Measurements from ENCODE around the gene GBX1.

Gene GBX1

DNA sequence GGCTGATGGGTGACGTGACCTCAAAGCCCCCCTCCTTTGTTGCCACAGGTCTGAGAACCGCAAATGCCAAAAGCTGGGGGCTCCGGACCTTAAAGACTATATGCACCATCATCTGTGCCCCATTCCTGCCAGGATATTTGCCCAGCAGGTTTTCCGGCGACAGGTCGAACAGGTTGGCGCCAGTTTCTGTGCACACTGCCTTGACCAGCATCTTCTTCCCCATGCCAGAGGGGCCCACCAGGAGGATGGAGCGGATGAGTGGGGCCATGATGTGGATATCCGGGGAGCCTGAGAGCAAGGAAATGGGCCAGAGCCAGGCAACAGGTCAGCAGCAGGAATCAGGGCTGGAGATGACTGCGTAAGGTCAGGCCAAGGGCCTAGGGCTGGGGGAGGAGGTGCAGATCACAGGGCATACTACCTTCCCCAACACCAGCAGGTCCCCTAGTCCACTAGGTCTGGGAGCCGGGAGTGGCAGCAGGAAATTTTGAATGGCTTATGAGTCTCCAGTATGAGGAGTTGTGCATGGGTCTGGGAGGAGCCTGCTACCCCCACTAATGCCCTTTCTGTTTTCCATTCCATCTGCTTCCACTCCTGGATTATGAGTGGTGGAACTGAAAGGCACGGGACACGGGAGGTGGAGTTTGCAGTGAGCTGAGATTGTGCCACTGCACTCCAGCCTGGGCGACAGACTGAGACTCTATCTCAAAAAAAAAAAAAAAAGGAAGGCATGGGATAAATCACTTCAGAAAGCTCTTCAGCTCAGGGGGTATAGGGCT lies 25.9 kb upstream of the GBX1 start:
- TF ChIP-seq, protein P1, sequence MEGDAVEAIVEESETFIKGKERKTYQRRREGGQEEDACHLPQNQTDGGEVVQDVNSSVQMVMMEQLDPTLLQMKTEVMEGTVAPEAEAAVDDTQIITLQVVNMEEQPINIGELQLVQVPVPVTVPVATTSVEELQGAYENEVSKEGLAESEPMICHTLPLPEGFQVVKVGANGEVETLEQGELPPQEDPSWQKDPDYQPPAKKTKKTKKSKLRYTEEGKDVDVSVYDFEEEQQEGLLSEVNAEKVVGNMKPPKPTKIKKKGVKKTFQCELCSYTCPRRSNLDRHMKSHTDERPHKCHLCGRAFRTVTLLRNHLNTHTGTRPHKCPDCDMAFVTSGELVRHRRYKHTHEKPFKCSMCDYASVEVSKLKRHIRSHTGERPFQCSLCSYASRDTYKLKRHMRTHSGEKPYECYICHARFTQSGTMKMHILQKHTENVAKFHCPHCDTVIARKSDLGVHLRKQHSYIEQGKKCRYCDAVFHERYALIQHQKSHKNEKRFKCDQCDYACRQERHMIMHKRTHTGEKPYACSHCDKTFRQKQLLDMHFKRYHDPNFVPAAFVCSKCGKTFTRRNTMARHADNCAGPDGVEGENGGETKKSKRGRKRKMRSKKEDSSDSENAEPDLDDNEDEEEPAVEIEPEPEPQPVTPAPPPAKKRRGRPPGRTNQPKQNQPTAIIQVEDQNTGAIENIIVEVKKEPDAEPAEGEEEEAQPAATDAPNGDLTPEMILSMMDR (conservative IDR thresholded peaks at IDR 0.05): no peak
- no peak overlapping the region for H3K27ac ChIP-seq

DNA sequence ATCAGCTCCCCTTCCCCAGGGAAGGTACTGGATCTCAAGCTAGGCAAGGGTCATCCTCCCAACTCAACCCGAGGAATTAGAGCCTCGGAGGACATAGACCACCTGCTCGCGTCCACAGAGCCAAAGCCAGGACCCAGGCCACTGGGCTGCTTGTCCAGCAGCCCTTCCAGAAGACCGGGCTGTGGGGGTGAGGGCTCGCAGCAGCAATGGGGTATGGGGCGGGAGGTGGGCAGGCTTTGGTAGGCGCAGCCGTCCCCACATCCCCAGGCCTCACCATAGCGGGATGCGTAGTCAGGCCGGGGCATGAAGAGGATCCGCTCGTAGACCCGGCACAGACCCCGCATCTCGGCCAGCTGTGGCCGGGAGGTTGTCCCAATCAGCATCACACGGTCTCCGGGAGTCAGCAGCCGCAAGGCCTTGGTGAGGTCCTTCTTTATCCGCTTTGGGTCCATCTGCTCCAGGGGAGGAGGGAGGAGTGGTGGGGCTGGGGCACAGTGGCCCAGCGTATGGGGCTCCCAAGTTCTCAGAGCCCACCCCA lies 24.6 kb upstream of the GBX1 start:
- TF ChIP-seq, protein P1 (conservative IDR thresholded peaks at IDR 0.05): no peak
- H3K27ac ChIP-seq: no peak overlapping the region

DNA sequence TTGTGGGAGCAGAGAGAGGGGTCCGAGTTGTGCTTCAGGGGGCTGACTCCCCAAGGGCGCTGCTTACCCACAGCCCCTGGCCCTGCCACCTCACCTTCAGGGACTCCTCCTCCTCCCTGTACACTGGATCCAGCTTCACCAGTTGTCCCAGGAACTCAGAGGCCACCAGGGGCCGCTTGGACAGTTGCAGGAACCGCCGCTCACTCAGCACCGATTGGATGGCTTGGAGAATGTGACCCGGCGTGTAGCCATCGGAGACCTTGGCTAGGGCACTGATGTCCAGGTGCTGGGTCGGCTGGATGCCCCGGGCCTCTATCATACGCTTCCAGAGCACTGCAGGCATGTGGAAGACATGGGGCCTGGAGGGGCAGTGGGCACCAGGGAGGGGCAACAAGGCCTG lies 24.1 kb upstream of the GBX1 start:
- TF ChIP-seq, protein P1 (conservative IDR thresholded peaks at IDR 0.05): no peak
- H3K27ac ChIP-seq: no peak overlapping the region

DNA sequence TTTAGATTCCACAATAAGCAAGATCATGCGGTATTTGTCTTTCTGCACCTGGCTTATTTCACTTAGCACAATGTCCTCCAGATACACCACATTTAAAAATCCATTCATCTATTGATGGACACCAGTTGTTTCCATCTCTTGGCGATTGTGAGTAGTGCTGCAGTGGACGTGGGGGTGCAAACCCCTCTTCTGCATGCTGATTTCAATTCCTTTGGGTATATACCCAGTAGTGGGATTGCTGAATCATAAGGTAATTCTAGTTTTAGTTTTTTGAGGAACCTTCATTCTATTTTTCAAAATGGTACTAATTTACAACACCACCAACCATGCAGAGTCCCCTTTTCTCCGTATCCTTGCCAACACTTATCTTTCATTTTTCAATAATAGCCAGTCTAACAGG lies 21.5 kb upstream of the GBX1 start:
- TF ChIP-seq, protein P1 (conservative IDR thresholded peaks at IDR 0.05): no peak

DNA sequence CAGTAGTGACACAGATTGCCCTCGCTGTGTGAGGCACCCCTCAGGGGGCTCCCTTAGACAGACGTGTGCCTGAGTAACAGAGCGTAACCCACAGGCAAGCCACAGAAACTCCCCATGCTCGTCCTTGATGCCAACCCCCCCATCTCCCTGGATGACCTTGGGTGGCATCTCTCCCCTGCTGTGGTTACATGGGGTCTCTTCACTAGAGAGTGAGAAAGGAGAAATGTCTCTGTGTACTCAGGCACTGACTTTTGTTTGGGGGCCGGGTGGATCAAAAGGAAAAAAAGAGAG lies 20.7 kb upstream of the GBX1 start:
- H3K27ac ChIP-seq: no peak overlapping the region
- TF ChIP-seq, protein P1 (conservative IDR thresholded peaks at IDR 0.05): no peak

More for the DNA sequence above, 21.5 kb upstream of the GBX1 start:
- H3K27ac ChIP-seq: no peak overlapping the region

DNA sequence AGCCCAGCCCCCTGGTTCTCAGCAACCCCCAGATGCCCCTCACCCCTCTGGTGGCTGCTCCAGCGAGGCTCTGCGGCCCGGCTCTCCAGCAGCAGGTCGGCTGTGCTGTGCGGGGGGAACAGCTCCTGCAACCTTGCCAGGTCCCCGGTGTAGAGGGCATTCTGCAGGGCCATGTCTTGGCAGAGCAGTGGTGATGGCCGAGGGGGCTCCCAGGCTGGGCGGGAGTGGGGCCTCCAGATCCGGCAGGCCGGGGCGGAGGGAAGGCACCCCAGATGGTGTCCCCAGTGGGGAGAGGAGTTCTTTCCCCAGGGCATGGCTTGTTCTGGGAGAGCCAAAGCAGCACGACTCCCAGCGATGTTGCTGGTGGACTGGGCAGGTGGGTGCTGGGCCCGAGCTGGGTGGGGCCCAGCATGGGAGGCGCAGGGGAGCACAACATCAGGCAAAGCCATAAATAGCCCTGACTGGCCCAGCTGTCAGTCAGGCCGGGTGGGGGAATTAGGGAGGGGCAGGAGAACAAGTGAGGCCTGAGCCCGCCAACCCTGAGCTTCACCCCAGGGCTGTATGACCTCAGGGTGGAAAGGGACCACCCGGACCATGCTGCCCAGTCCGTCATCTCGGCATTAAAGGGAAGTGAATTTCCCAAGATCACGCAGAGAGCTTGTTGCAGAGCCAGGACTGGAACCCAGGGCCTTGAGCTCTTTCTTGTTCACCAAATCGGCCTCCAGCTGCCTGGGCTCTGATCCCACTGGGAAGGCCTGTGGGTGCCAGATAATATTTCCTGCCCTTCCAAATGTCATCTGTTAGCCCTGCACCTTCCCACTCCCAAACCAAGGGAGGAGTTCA lies 20.1 kb upstream of the GBX1 start:
- H3K27ac ChIP-seq: no peak overlapping the region
- TF ChIP-seq, protein P1 (conservative IDR thresholded peaks at IDR 0.05): no peak

DNA sequence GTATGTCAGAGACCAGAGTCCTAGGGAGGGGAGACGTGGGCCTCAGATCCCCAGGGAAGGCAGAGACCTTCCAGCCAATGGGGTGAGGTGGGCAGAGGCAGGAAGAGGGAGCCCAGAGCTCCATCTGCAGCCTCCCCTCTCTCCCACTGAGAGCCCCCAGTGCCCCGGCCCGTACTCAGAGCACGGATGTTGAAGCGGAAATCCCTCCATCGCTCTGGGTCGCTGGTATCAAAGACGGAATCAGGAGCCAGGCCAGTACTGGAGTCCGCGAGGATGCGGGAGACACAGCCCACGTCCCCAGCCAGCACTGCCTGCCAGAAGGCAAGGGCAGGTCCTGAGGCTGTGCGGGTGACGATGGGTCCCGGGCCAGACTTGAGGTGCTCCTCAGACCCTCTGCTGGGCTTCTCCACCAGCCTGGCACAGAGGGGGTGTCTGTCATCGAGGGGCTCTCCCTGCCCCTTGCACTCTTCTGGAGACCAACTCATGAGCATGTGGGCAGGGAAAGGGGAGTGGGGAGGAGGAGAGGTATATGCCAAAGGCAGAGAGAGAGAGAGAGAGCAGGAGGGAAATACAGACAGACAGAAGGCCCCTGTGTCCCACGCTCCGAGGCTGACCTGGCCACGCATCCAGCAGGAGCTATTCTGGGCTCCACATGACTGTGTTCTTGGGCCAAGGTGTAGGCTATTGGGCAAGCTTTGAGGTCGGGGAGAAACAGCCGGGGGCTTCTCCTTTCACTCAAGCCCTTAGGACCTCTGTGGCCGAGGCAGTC lies 19.3 kb upstream of the GBX1 start, which contains the start of gene ASB10:
ASB10 (minus strand) TSS at position 611 of the 769 bp plus-strand sequence; CDS start at position 491, 120 bp downstream.
- H3K27ac ChIP-seq: no peak within 1 kb of the TSS
- TF ChIP-seq, protein P1 (conservative IDR thresholded peaks at IDR 0.05): no peak
